ENCODE data around the gene DAG1. TPM values are rescaled to one million over a fixed set of nuclear protein-coding genes. Genes with fewer than 3 reads are reported as not detected.

Gene DAG1
- total RNA-seq, 1 donor from 2014 or later, result 67.5 TPM

- no peaks in the 10 kb centered on the region for H3K4me1 ChIP-seq
- no peaks in the 10 kb centered on the region for H3K79me2 ChIP-seq (ENCODE audit: low read depth)
- Mint-ChIP-seq H3K4me3 (no peak overlapping the region), H3K27ac (no peak overlapping the region), H3K27me3 (ENCODE audit: insufficient read depth, low read depth) (peaks cover 8% of the 10 kb centered on the region), H3K36me3 (no peaks in the 10 kb centered on the region), H3K4me1 (peaks cover 5% of the 10 kb centered on the region), H3K9me3 (no peaks in the 10 kb centered on the region)
- no peak overlapping the region for H3K4me2 ChIP-seq
- no peaks in the 10 kb centered on the region for H3K27me3 ChIP-seq
- no peak overlapping the region for H2AFZ ChIP-seq (replicated peaks)
- H3K36me3 ChIP-seq, result no peaks in the 10 kb centered on the region
- H3F3A ChIP-seq (ENCODE audit: low read depth), result no peaks in the 10 kb centered on the region
- H4K20me1 ChIP-seq (ENCODE audit: low read depth), result no peaks in the 10 kb centered on the region
- H3K27ac ChIP-seq, result no peak overlapping the region
- no peak overlapping the region for H3K4me3 ChIP-seq
- H3K9me3 ChIP-seq (ENCODE audit: low read depth), result no peaks in the 10 kb centered on the region
- no peak overlapping the region for H3K9ac ChIP-seq
- no peak for DNase-seq (ENCODE audit: low spot score)
- no peak for TF ChIP-seq EZH2 (IDR thresholded peaks at IDR 0.05)
- TF ChIP-seq CTCF (IDR thresholded peaks at IDR 0.05), result no peak
- TF ChIP-seq EZH2phosphoT487 (IDR thresholded peaks at IDR 0.05), result no peak
Measured at GRCh38 chr3:49568965-49569364, 98.9 kb downstream of the DAG1 start.

DNA sequence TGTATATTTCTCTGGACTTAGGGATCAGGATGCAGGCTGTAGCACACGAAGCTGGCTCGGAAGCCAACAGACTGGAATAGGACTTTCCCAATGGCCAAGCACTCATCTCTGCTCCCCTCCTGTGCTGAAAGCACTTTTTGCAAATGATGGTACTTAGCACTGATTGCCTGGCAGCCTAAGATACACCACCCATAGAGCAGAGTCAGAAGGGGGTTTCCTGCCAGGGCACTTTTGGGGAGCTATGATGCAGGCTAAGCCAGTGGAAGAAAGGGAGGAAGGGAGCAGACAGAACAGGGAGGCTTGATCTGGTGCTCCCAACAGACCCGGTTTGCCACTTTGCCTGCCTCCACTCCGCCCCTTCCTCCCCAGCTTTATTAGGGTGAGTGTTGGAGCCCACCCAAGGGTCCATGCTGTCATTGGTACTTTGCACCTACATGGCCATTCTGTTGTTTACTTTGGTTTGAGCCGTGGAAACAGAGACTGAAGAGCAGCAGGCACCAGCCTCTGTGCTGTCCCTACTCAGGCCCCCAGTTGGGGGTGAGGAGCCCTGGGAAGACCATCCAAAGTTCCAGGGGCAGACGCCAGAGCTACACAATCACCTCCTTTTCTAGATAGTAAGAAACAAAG lies 100.1 kb downstream of the DAG1 start:
- Histone ChIP-seq H3K4me1 (no peaks in the 10 kb centered on the region), H3K4me2 (no peak overlapping the region), H3K9me3 (ENCODE audit: low read depth) (no peaks in the 10 kb centered on the region), H2AFZ (replicated peaks) (no peak overlapping the region), H3K4me3 (no peak overlapping the region), H3K9ac (no peak overlapping the region), H3K27ac (no peak overlapping the region), H3K36me3 (no peaks in the 10 kb centered on the region), H3K27me3 (no peaks in the 10 kb centered on the region), H4K20me1 (ENCODE audit: low read depth) (no peaks in the 10 kb centered on the region), H3K79me2 (ENCODE audit: low read depth) (no peaks in the 10 kb centered on the region), H3F3A (ENCODE audit: low read depth) (no peaks in the 10 kb centered on the region)
- Mint-ChIP-seq H3K4me1 (peaks cover 5% of the 10 kb centered on the region), H3K27ac (no peak overlapping the region), H3K9me3 (no peaks in the 10 kb centered on the region), H3K27me3 (ENCODE audit: insufficient read depth, low read depth) (peaks cover 7% of the 10 kb centered on the region), H3K4me3 (no peak overlapping the region), H3K36me3 (no peaks in the 10 kb centered on the region)
- DNase-seq (ENCODE audit: low spot score), result no peak
- no peak for TF ChIP-seq EZH2 (IDR thresholded peaks at IDR 0.05)
- TF ChIP-seq CTCF (IDR thresholded peaks at IDR 0.05), result no peak
- no peak for TF ChIP-seq EZH2phosphoT487 (IDR thresholded peaks at IDR 0.05)

DNA sequence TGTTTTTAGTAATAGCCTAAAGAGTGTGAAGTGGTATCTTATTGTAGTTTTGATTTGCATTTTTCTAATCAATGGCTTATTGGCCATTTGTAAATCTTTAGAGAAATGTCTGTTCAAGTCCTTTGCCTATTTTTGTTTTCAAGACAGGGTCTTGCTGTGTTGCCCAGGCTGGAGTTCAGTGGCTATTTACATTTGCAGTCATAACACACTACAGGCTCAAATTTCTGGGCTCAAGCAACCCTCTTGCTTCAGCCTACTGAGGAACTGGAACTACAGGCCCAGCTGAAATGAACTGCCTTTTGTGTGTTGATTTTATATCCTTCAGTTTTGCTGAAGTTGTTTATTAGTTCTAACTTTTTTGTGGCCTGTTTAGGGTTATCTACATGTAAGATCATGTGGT lies 112.1 kb downstream of the DAG1 start:
- H3K36me3 ChIP-seq, result no peaks in the 10 kb centered on the region
- H3K9ac ChIP-seq, result no peak overlapping the region
- H3K36me3 Mint-ChIP-seq, result peaks cover 6% of the 10 kb centered on the region
- H3K4me2 ChIP-seq, result no peak overlapping the region
- H3K27me3 Mint-ChIP-seq (ENCODE audit: insufficient read depth, low read depth), result peaks cover 2% of the 10 kb centered on the region
- H3K27me3 ChIP-seq, result no peaks in the 10 kb centered on the region
- no peaks in the 10 kb centered on the region for H3K4me1 Mint-ChIP-seq
- H3K4me3 ChIP-seq, result no peak overlapping the region
- no peak overlapping the region for H2AFZ ChIP-seq (replicated peaks)
- DNase-seq (ENCODE audit: low spot score), result no peak
- TF ChIP-seq EZH2 (IDR thresholded peaks at IDR 0.05), result no peak
- no peak for TF ChIP-seq CTCF (IDR thresholded peaks at IDR 0.05)
- no peak for TF ChIP-seq EZH2phosphoT487 (IDR thresholded peaks at IDR 0.05)
- H3K9me3 Mint-ChIP-seq, result no peaks in the 10 kb centered on the region
- H3K27ac Mint-ChIP-seq, result no peak overlapping the region
- no peaks in the 10 kb centered on the region for H3K79me2 ChIP-seq (ENCODE audit: low read depth)
- no peaks in the 10 kb centered on the region for H3F3A ChIP-seq (ENCODE audit: low read depth)
- no peak overlapping the region for H3K4me3 Mint-ChIP-seq
- H4K20me1 ChIP-seq (ENCODE audit: low read depth), result no peaks in the 10 kb centered on the region
- H3K27ac ChIP-seq, result no peak overlapping the region
- no peaks in the 10 kb centered on the region for H3K9me3 ChIP-seq (ENCODE audit: low read depth)
- H3K4me1 ChIP-seq, result no peaks in the 10 kb centered on the region

Small RNA genes lying within 50 kb of the gene (small RNA-seq; reads per million reads assigned to genes)
- gene RNA5SP130, result not detected

Other genes starting within 250 kb of the DAG1 start
- gene C3orf62, start 193.0 kb upstream of the DAG1 start, total RNA-seq (ENCODE audit: low replicate concordance), result 3.0 and 3.4 TPM in 2 replicates
- 17.7 and 21.0 TPM in 2 replicates for gene USP4, start 130.2 kb upstream of the DAG1 start, total RNA-seq (ENCODE audit: low replicate concordance)
- gene GPX1, start 111.9 kb upstream of the DAG1 start, total RNA-seq (ENCODE audit: low replicate concordance), result 70.8 and 165 TPM in 2 replicates
- gene RHOA, start 58.3 kb upstream of the DAG1 start, total RNA-seq (ENCODE audit: low replicate concordance), result 449 and 460 TPM in 2 replicates
- gene TCTA, start 57.8 kb upstream of the DAG1 start, total RNA-seq (ENCODE audit: low replicate concordance), result 1.4 and 5.2 TPM in 2 replicates
- gene AMT, start 47.8 kb upstream of the DAG1 start, total RNA-seq (ENCODE audit: low replicate concordance), result 35.4 and 46.0 TPM in 2 replicates
- 6.6 and 12.4 TPM in 2 replicates for gene NICN1, start 40.9 kb upstream of the DAG1 start, total RNA-seq (ENCODE audit: low replicate concordance)
- 0.17 and 0.53 TPM in 2 replicates for gene BSN, start 84.2 kb downstream of the DAG1 start, total RNA-seq (ENCODE audit: low replicate concordance)
- 132 and 160 TPM in 2 replicates for gene APEH, start 204.1 kb downstream of the DAG1 start, total RNA-seq (ENCODE audit: low replicate concordance)
- 2.7 and 8.8 TPM in 2 replicates for gene MST1, start 219.2 kb downstream of the DAG1 start, total RNA-seq (ENCODE audit: low replicate concordance)
- gene RNF123, start 219.3 kb downstream of the DAG1 start, total RNA-seq (ENCODE audit: low replicate concordance), result 15.0 and 34.4 TPM in 2 replicates
- 2.6 TPM in 1 of 2 replicates, not detected in the other for gene AMIGO3, start 249.4 kb downstream of the DAG1 start, total RNA-seq (ENCODE audit: low replicate concordance)